ENCODE measurements around the gene UNC13A.

The UNC13A gene

GRCh38 chr19:17734146-17734545 is 46.0 kb upstream of the UNC13A start:
- no peak overlapping the region for H3K9ac ChIP-seq (ENCODE audit: low read length)
- no peak overlapping the region for H3K4me2 ChIP-seq (ENCODE audit: low read depth, low read length, poor library complexity, severe bottlenecking)
- TF ChIP-seq EZH2phosphoT487 (conservative IDR thresholded peaks at IDR 0.05; ENCODE audit: low read length), result no peak
- TF ChIP-seq, protein P1, sequence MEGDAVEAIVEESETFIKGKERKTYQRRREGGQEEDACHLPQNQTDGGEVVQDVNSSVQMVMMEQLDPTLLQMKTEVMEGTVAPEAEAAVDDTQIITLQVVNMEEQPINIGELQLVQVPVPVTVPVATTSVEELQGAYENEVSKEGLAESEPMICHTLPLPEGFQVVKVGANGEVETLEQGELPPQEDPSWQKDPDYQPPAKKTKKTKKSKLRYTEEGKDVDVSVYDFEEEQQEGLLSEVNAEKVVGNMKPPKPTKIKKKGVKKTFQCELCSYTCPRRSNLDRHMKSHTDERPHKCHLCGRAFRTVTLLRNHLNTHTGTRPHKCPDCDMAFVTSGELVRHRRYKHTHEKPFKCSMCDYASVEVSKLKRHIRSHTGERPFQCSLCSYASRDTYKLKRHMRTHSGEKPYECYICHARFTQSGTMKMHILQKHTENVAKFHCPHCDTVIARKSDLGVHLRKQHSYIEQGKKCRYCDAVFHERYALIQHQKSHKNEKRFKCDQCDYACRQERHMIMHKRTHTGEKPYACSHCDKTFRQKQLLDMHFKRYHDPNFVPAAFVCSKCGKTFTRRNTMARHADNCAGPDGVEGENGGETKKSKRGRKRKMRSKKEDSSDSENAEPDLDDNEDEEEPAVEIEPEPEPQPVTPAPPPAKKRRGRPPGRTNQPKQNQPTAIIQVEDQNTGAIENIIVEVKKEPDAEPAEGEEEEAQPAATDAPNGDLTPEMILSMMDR (IDR thresholded peaks at IDR 0.05; ENCODE audit: insufficient read depth, low read length, poor library complexity, severe bottlenecking), result no peak
- H3K9me2 ChIP-seq (replicated peaks; ENCODE audit: insufficient read depth, low read length), result no peaks in the 10 kb centered on the region
- no peak overlapping the region for H3K4me3 ChIP-seq (ENCODE audit: insufficient read depth, low read length, poor library complexity, severe bottlenecking)
- peaks cover 3% of the 10 kb centered on the region; the same call in 1 of the 2 replicates for H3K36me3 ChIP-seq (ENCODE audit: low read length)
- peaks cover 8% of the 10 kb centered on the region for H3K79me2 ChIP-seq (ENCODE audit: insufficient read depth, low read length)
- no peak overlapping the region for H3K27ac ChIP-seq (ENCODE audit: low read depth, low read length)
- H3K27me3 ChIP-seq (ENCODE audit: low read length), result no peaks in the 10 kb centered on the region
- 0 out of 2 replicates have a peak, but pooled peaks cover 3% of the 10 kb centered on the region for H3F3A ChIP-seq (ENCODE audit: insufficient read depth)
- H2AFZ ChIP-seq (ENCODE audit: low read depth, low read length, severe bottlenecking), result no peak overlapping the region
- no peaks in the 10 kb centered on the region for H3K9me3 ChIP-seq (ENCODE audit: insufficient read depth, low read length)
- no peaks in the 10 kb centered on the region for H4K20me1 ChIP-seq (ENCODE audit: low read depth, low read length)

DNA sequence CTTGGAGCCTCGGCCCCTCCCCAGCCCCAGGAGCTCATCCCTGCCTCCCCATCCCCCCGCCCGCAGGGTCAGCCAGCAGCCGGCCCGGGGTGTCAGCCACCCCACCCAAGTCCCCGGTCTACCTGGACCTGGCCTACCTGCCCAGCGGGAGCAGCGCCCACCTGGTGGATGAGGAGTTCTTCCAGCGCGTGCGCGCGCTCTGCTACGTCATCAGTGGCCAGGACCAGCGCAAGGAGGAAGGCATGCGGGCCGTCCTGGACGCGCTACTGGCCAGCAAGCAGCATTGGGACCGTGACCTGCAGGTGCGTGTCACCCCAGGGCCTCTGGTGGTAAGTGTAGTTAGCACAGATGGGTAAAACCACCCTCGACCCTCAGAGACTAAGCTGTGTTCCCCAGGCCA is 45.0 kb upstream of the UNC13A start:
- Histone ChIP-seq H3K9me2 (replicated peaks; ENCODE audit: insufficient read depth, low read length) (no peaks in the 10 kb centered on the region), H2AFZ (ENCODE audit: low read depth, low read length, severe bottlenecking) (no peak overlapping the region), H3K4me2 (ENCODE audit: low read depth, low read length, poor library complexity, severe bottlenecking) (no peak overlapping the region), H3K27me3 (ENCODE audit: low read length) (no peaks in the 10 kb centered on the region), H3F3A (ENCODE audit: insufficient read depth) (0 out of 2 replicates have a peak, but pooled peaks cover 3% of the 10 kb centered on the region), H3K27ac (ENCODE audit: low read depth, low read length) (no peak overlapping the region), H3K9ac (ENCODE audit: low read length) (no peak overlapping the region), H4K20me1 (ENCODE audit: low read depth, low read length) (no peaks in the 10 kb centered on the region), H3K4me3 (ENCODE audit: insufficient read depth, low read length, poor library complexity, severe bottlenecking) (no peak overlapping the region), H3K9me3 (ENCODE audit: insufficient read depth, low read length) (no peaks in the 10 kb centered on the region), H3K79me2 (ENCODE audit: insufficient read depth, low read length) (peaks cover 8% of the 10 kb centered on the region), H3K36me3 (ENCODE audit: low read length) (peaks cover 3% of the 10 kb centered on the region; the same call in 1 of the 2 replicates)
- no peak for TF ChIP-seq EZH2phosphoT487 (conservative IDR thresholded peaks at IDR 0.05; ENCODE audit: low read length)
- TF ChIP-seq, protein P1 (IDR thresholded peaks at IDR 0.05; ENCODE audit: insufficient read depth, low read length, poor library complexity, severe bottlenecking), result no peak

DNA sequence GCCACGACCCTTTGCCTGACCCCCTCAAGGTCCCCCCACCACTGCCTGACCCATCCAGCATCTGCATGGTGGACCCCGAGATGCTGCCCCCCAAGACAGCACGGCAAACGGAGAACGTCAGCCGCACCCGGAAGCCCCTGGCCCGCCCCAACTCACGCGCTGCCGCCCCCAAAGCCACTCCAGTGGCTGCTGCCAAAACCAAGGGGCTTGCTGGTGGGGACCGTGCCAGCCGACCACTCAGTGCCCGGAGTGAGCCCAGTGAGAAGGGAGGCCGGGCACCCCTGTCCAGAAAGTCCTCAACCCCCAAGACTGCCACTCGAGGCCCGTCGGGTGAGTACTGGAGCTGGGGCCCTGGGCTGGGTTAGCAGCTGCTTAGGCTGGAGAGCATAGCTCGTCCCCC is 39.7 kb upstream of the UNC13A start:
- no peak overlapping the region for H3K4me3 ChIP-seq (ENCODE audit: insufficient read depth, low read length, poor library complexity, severe bottlenecking)
- H3K36me3 ChIP-seq (ENCODE audit: low read length), result peaks cover 3% of the 10 kb centered on the region; the same call in 1 of the 2 replicates
- H3K9me3 ChIP-seq (ENCODE audit: insufficient read depth, low read length), result no peaks in the 10 kb centered on the region
- no peaks in the 10 kb centered on the region for H3F3A ChIP-seq (ENCODE audit: insufficient read depth)
- no peak overlapping the region for H2AFZ ChIP-seq (ENCODE audit: low read depth, low read length, severe bottlenecking)
- no peak overlapping the region for H3K9ac ChIP-seq (ENCODE audit: low read length)
- H3K79me2 ChIP-seq (ENCODE audit: insufficient read depth, low read length), result peaks cover 8% of the 10 kb centered on the region
- H3K27ac ChIP-seq (ENCODE audit: low read depth, low read length), result no peak overlapping the region
- no peaks in the 10 kb centered on the region for H4K20me1 ChIP-seq (ENCODE audit: low read depth, low read length)
- H3K4me2 ChIP-seq (ENCODE audit: low read depth, low read length, poor library complexity, severe bottlenecking), result no peak overlapping the region
- TF ChIP-seq EZH2phosphoT487 (conservative IDR thresholded peaks at IDR 0.05; ENCODE audit: low read length), result no peak
- TF ChIP-seq, protein P1 (IDR thresholded peaks at IDR 0.05; ENCODE audit: insufficient read depth, low read length, poor library complexity, severe bottlenecking), result no peak
- H3K9me2 ChIP-seq (replicated peaks; ENCODE audit: insufficient read depth, low read length), result no peaks in the 10 kb centered on the region
- H3K27me3 ChIP-seq (ENCODE audit: low read length), result no peaks in the 10 kb centered on the region
